ENCODE measurements around the gene TTLL6.

DNA sequence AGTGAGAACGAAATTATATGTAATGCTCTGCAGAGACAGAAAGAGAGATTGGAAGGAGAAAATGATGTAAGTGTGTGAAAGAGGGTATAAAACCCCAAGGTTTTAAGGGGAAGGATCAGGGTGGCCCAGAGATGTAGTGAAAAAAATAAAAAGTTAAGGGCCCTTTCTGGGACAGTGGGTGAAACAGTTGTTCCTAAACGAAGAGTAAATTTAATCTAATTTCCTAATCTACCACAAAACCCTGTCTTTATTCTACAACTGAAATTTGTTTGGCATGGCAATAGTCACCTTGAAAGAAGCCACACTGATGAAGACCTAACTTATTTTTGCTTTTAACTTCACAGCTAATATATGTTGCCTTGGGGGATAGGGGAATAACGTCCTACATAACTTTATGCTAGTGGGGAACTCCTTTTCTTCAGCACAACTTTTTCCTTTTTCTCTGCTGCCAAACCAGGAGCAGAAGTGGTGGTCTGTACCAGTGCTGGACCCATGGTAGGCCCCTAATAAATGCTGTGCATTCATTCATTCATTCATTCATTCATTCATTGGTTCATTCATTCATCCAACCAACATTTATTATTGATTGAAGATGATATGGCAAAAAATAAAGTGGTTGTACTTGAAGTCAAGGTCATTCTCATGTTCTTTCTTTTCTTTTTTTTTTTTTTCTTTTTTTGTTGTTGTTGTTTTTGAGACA lies 39.2 kb upstream of the TTLL6 start:
- TF ChIP-seq, protein P1, sequence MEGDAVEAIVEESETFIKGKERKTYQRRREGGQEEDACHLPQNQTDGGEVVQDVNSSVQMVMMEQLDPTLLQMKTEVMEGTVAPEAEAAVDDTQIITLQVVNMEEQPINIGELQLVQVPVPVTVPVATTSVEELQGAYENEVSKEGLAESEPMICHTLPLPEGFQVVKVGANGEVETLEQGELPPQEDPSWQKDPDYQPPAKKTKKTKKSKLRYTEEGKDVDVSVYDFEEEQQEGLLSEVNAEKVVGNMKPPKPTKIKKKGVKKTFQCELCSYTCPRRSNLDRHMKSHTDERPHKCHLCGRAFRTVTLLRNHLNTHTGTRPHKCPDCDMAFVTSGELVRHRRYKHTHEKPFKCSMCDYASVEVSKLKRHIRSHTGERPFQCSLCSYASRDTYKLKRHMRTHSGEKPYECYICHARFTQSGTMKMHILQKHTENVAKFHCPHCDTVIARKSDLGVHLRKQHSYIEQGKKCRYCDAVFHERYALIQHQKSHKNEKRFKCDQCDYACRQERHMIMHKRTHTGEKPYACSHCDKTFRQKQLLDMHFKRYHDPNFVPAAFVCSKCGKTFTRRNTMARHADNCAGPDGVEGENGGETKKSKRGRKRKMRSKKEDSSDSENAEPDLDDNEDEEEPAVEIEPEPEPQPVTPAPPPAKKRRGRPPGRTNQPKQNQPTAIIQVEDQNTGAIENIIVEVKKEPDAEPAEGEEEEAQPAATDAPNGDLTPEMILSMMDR (IDR thresholded peaks at IDR 0.05; ENCODE audit: poor library complexity), result no peak
- no peak for TF ChIP-seq EZH2 (IDR thresholded peaks at IDR 0.05; ENCODE audit: borderline replicate concordance)
